GM19324 (cell line): ENCODE measurements around the gene CASP5.
"Not testable (repeated sequence)": the region's sequence is repeated elsewhere in the genome, so short reads cannot be mapped to it uniquely, and the experiment has no call there.

Source experiments
- ATAC-seq: cut with Tn5 transposase; IDR thresholded peaks from one replicate; pipeline ENCODE4 v1.9.1; 2021; ENCODE audit warnings: mild to moderate bottlenecking, moderate library complexity; ENCODE audit not compliant: unreplicated experiment, low FRiP score

Gene CASP5

DNA sequence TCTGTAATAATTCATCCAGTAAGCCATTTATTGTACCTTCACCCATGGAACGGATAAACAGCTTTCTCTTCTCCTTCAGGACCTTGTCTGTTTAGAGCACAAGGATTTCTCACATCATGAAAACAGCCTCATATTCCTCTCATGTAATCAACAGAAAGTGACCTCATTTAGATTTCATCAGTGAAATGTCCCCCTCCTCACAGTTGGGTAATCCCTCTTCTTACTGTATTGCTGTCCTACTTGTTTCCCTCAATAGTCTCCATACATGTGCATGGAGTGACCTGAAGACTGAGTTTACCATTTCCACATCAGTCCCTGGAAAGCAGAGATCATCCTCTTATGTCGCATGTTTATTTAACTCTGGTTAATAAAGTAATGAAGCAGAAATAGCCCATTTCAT lies 11.4 kb upstream of the CASP5 start:
- not testable (repeated sequence) for ATAC-seq

DNA sequence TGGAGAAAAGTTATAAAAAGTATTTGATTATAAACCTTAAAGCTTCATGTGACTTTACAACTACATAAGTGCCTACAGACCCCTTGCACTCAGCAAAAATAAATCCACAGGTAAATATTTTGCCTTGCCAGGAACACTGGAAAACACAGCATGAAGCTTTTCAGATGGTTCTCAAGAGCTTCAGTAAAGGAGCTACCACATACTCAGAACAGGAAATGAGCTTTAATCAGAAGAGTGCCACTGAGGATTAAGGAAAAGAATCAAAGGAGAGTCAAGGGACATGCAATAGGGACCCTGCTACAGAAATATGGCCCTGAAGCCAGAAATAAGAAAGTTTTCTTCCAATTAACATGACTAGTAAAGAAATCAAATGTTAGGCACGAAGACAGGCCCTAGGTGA lies 10.8 kb upstream of the CASP5 start:
- ATAC-seq = no peak

DNA sequence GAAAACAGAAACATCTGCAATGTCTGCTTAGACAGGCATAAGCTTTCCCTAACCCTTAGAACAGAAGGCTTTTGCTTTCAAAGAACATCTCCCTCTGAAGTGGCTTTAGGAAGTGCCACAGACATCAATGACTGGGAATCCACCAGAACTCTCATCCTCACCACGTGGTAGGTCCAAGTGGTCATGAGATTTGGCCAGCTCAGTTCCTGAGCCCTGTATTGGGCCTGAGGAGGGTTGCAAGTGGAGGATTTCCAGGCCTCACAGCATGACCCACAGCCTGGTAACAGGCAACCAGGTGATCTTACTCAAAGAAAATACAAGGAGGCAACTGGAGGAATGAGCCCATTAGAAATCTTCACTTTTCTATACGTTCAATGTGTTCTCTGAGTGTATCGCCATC lies 10.4 kb upstream of the CASP5 start:
- no peak for ATAC-seq

DNA sequence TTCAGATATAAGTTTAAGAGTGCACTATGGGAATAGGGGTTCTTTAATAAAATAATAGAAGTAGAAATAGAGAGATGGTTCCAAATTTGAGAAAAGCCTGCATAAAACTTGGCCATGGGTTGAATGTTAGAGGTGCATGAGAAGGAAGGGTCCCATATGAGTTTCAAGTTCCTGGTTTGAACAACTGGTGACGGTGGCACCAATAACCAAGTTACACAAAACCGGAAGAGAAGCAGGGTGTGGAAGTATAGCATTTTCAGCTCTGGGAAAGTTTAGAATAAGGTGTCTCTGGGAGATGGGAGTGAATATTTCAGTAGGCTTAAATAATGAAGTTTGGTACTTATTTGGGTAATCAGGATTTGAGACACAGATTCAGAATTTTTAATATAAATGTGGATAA lies 9.5 kb upstream of the CASP5 start:
- ATAC-seq = no peak

DNA sequence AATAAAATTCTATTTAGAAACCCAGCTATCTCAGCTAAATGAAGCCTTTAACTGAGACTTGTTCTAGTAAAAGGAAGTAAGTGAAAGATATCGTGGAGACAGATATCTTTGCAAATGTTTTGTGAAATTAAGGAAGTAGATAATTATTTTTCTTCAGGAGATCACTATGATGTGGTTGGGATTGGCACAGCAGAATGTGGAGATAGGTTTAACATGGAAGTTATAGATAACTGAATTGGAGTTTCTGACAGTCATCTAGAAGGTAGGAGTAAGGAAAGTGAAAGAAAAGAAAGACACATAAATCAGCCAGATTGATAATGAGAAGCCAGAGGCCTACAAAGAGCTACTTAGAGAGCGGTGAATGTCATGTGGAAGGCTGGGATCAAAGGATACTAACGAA lies 4.7 kb upstream of the CASP5 start:
- no peak for ATAC-seq

DNA sequence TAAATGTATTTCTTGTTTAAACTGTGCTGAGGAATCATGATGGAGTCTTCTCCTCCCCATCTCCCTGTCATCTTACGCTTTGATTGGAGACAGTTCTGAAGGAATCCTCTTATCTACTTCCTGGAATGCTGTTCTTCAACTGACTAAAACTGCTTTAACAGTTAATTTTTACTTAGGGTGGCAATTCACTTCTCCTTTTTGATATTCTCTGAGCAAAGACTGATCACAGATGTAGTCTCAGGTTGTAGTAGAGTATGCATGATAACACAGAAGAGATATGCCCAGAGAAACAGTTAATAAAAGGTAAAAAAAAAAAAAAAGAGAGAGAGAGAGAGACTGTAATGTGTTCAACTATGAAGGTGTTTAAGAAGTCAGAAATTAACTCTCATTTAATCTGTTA lies 1.4 kb upstream of the CASP5 start:
- no peak for ATAC-seq

DNA sequence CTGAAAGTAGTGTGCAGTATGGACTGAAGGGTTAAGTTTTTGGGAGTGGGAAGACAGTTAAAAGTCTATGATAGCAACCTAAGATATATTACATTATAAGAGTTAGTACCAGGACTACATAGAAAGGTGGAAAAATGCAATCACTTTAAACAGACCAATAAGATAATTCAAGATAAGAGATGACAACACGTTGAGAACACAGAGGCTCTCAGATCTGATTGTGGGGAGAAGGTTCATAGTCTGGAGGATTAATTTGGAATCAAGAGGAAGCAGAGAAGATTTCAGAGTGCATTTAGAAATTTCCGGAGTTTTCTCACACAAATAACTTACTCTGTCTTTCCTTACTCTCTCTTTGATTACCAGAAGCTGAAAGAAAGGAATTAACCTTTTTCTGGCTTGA lies 441 bp downstream of the CASP5 start:
- ATAC-seq = no peak

DNA sequence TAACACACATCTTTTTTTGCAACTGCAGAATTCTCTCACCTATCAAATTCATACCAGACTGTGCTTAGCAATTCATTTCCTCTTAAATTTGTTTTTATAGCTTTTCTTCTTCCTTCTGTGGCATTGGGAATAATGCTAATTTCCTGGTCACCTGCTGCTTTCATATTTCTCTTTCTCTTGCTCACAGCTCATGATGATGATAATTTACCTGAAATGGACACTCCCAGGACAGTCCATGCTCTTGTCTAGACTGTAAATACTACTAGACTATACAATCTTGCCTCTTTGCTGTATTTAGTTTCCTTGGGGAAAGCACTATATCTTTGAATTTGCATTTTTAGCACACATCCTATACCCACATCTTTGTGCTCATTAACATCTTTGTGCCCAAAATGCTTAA lies 15.5 kb downstream of the CASP5 start:
- no peak for ATAC-seq

DNA sequence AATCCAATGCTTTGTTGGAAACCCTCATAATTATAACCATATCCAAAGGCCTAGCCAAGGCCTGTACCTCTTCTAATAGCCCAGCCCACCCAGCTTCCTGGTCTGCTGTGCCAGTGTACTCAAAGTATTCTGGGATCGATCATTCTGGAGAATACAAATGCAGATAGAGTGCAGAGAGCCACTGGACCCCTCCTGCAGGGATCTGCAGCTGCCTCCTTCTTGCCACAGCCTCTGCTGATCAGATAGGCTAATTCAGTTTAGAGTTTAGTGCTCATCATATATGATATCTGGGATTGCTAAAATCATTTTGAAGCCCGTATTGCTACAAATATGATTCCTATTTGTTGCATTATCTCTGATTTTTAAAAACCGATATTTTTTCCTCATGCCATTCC lies 17.5 kb downstream of the CASP5 start:
- ATAC-seq = no peak

DNA sequence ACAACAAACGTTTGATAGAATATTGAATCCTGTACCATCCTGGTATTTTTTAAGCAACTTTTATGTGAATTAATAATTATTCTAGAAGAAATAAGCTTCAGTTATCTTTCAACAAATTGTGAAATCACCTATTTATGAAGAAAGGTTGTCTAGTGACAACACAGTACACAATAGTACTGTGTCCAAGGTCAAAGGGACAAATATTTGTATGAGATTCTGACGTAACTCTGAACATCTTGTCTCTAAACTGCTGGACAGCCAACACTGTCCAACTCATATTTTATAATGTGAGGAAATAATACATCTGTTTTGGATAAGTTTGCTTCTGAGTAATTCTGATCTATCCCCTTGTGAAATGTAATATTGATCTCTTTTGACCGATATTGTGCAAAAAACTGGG lies 18.9 kb downstream of the CASP5 start:
- ATAC-seq = no peak

DNA sequence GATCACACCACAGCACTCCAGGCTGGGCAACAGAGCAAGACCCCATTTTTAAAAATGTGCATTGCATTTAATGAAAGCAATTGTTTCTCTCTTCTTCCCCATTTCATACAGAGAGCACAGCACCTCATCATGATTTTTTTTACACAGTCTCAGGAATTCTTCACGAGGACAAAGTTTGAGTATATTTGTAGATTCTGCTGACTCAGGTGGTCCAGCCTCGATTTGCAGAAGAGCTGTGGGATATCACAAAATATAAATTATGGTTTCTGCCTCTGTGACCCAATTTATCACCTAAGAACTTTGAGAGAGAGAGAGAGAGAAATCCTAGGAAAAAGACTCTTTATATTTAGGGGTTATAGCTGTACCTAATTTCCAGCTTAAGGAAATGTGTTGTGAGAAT lies 19.8 kb downstream of the CASP5 start:
- no peak for ATAC-seq

DNA sequence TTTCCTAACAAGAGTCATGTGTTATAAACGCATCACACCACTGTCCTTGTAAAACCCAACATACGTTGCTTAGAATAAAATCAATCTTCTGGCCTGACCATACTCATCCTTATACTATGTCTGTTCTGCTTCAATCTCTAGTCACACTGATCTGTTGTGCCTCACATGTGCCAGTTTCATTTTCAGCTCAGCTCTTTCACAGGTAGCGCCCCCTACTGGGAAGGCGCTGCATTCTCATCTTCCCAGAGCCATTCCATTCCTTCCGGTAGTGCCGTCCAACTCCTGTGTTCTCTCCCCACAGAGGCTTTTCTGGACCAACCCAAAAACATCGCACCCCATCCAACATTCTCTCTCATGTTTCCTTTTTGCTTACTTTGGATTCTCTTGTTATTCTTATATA lies 22.2 kb downstream of the CASP5 start:
- peak; percentile 89 for ATAC-seq

DNA sequence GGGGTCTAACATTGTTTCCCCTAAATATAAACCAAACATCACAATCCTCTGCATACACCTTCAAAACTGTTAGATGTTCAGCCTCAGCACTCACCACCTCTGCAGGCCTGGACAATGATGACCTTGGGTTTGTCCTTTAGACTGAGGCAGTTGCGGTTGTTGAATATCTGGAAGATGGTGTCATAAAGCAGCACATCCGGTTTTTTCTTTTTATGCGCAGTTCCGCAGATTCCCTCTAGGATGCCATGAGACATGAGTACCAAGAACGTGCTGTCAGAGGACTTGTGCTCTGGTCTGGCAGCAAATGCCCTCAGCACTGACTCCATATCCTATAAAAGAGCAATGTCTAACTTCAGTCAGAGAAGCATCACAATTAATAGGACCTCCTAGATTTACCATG lies 22.8 kb downstream of the CASP5 start:
- ATAC-seq = no peak

DNA sequence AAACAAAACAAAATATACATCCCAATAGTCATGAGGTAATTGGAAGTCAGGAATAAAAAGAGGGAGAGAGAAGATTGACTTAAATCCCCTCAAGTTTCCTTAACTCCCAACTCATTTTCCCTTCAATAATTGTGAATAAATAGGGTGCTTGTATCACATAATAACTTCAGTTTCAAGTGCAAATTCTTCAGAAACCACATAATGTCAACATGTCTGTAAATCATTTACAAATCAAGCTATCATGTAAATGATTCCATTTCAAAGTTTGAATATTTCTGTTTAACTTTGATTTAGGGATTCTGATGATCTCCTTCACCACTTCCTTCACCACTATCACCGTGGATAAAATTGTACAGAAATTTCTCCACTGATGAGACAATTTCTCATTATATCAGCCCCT lies 23.2 kb downstream of the CASP5 start:
- no peak for ATAC-seq

DNA sequence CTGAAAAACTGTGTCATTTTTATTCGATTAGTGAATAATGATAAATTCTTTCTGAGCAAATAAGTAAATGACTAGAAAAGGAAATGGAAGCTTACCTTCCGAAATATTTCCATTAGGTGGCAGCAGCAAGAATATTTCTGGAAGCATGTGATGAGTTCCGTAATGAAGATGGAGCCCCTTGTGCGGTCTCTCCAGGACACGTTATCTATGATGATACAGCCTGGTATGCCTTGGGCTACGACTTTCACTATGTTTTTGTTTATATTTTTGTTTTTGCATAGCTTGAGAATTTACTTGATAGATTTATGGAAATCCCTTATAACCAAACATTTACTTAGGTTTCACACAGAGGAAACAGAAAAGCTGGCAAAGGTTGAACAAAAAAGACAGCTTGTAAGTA lies 25.7 kb downstream of the CASP5 start:
- ATAC-seq = no peak

DNA sequence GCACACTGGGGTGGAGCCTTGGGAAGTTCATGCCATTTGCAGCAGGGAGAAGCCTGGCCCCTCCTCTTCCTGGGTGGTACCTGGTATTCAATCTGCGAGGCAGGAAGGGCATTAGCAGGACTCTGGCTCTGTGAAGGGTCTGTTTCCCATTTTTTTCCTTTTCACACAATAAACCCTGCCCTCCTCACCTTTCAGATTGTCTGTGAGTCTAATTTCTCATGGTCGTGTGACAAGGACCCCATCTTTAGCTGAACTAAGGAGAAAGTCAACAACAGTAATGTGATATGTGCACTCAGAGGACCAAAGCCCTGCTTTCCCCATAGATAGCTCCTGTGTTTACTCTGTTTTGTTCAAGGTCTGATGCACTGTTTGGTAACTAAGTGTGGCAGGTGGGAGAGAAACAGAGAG lies 28.0 kb downstream of the CASP5 start:
- no peak for ATAC-seq

DNA sequence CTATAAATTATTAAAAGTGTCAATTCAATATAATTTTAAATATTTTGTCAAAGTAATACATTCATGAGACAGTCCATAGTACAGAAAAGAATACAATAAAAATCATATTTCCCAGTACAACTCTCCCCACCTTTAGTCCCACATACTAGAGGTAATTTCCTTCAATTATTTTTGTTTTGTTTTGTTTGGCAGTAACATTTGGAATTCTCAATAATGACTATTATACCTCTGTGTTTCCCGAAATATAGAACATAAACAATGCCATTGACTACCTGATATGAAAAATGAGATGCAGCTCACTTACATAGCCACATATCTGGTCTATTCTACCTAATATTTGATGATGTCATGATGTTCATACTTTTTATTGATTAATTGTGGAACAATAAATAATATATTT lies 30.2 kb downstream of the CASP5 start:
- no peak for ATAC-seq

DNA sequence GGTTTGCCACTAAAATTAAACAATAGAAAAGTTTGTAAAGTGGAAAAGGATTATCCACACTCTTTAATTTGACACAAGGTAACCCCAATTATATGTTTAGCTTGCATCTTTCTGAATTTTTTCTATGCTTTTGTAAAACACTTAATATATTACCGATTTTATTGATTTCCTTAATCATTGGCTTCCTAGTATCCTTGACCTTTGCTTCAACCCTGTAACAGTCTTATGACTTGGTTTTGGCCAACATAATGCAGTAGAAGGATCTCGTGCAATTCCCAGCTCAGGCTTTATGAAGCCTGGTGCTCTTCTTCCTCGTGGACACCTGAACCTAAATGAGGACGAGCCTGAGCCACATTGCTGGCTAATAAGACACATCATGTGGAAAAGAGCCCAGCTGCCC lies 31.0 kb downstream of the CASP5 start:
- no peak for ATAC-seq

DNA sequence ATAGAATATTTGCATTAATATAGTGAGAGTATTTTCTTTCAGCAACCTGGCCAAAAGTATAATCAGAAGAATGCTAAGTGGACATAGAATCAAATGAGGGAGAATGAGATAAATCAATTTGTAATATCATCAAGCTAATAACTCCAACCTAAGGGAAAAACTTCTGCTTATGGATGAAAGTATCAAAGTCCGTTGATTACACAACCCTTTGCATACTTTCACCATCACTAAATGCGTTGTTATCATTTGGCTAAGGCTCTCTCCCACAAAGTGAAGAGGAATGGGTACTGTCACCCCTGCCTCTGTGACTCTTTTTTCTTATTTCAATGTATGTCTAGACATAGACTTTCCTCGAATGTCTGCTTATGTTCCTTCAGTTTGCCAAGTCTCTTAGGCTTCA lies 38.2 kb downstream of the CASP5 start:
- no peak for ATAC-seq

DNA sequence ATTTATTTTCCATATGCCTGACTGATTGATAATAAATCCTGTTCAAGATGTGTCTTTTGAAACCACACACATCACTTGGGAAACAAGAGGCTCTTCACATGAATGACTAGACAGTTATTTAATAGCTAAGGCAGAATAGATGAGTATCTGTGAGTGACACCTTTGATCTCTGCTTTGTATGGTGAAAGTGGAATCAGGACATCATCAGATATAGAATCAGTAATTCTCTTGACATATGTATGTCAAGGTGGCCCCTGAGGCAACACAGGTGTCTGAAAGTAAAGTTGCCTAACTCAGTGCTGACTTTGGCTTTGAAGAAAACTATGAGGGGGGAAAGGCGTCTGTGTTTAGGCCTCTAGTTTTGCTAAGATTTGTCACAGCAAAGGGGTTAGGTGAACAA lies 43.1 kb downstream of the CASP5 start:
- ATAC-seq = no peak

DNA sequence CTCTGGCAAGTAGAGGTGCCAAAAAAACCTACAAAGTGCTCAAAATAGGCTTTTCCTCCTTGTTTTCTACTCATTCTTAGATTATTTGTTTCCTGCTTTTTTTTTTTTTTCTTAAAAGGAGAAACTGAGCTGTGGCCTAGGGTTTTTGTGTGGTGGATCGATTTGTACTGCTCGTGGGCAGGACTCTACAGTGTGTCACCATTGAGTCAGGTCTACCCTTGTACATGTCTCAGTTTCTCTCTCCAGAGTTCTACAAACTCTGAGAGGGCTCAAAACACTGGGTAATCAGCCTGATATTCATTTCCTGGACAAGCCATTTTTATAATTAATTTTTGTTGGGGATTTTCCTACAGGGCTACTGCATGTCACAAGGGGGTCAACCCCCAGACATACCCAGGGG lies 49.4 kb downstream of the CASP5 start:
- ATAC-seq = no peak

DNA sequence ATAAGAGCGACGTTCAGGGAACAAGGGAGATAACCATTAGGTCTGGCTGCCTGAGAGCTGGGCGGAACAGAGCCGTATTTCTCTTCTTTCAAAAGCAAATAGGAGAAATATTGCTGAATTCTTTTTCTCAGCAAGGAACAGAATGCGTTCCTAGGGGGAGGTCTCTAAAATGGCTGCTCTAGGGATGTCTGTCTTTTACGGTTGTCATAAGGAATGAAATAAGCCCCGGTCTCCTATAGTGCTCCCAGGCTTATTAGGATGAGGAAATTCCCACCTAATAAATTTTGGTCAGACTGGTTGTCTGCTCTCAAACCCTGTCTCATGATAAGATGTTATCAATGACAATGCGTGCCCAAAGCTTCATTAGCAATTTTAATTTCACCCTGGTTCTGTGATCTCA lies 50.0 kb downstream of the CASP5 start:
- ATAC-seq = not testable (repeated sequence)

DNA sequence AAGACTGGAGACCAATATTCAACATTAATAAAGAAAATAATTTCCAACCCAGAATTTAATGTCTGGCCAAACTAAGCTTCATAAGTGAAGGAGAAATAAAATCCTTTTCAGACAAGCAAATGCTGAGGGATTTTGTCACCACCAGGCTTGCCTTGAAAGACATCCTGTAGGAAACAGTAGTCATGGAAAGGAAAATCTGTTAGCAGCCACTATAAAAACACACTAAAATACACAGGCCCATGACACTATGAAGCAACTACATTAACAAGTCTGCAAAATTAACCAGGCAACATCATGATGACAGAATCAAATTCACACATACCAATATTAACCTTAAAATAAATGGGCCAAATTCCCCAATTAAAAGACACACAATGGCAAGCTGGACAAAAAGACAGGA lies 52.2 kb downstream of the CASP5 start:
- no peak for ATAC-seq
